ENCODE results near the gene COL2A1. TPM values are rescaled to one million over a fixed set of nuclear protein-coding genes. Genes with fewer than 3 reads are reported as not detected.

The COL2A1 gene
- total RNA-seq, 2 experiments from 2014 or later: not detected

DNA sequence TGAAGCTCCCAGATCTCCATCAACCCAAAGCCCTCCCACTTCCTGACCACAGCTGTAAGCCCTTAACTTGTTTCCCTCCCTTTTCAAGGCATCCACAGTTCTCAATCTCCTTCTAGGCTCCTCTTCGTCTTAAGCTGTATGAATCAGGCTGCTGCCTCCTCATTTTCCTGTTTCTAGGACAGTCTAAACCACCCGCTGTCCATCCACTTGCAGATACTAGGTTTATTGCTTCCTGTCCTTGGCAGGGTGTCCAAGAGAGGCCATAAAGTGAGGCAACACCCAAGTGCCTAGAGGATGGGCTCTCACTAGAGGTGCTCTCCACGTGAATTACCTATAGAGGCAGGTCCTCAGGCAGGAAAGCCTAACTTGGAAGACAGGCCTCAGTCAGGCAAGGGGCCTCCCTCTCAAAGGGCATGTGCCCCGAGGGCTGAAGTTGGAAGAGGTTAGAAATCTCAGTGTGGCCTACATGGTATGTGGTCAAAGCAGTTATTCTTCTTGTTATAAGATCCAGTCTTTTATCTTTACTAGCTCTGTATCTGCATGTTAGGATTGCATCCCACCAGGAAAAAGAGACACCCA lies 49.7 kb downstream of the COL2A1 start:
- H3K36me3 Mint-ChIP-seq: no peaks in the 10 kb centered on the region
- no peak overlapping the region for H3K27ac Mint-ChIP-seq
- no peak for DNase-seq
- H3K4me1 Mint-ChIP-seq (ENCODE audit: low read depth): peaks cover 1% of the 10 kb centered on the region
- peaks cover 3% of the 10 kb centered on the region for H3K9me3 Mint-ChIP-seq
- intact Hi-C loops (cut with micrococcal nuclease): no loop called here
- ChIA-PET CTCF (interaction anchor here (1.9 to 2.4 kb wide), 2 partner anchors 9 to 212 kb away, joined by 8 to 12 read pairs; partner anchors contain the start of gene TMEM106C), POLR2A (no interaction called here)
- H3K4me3 Mint-ChIP-seq: no peak overlapping the region
- no peaks in the 10 kb centered on the region for H3K27me3 Mint-ChIP-seq

DNA sequence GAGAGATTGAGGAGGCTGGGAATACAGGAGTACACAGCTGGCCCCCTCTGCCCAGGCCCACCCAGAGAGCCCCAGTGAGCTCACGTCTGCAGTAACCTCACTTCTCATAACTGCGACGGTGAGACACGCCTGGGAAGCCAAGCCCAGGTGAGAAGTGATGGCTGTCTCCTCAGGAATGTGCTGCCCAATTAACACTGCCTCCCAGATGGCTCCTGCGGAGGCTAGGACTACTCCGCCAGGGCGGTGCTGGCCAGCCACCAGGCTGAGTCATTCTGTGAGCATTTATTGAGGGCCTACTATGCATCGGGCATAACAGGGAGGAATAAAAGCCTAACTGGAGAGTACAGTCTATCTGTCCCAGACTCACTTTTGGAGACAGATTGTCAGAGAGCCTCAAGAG lies 50.2 kb downstream of the COL2A1 start:
- H3K36me3 Mint-ChIP-seq: no peaks in the 10 kb centered on the region
- DNase-seq: no peak
- ChIA-PET CTCF (interaction anchor here (1.9 to 2.4 kb wide), 2 partner anchors 9 to 212 kb away, joined by 8 to 12 read pairs; partner anchors contain the start of gene TMEM106C), POLR2A (interaction anchor here (0.9 kb wide), 1 partner anchor 94 kb away, joined by 4 read pairs; no protein-coding TSS in a partner anchor)
- H3K27me3 Mint-ChIP-seq: no peaks in the 10 kb centered on the region
- no peak overlapping the region for H3K27ac Mint-ChIP-seq
- peaks cover 3% of the 10 kb centered on the region for H3K9me3 Mint-ChIP-seq
- no peak overlapping the region for H3K4me3 Mint-ChIP-seq
- intact Hi-C loops (cut with micrococcal nuclease): no loop called here
- H3K4me1 Mint-ChIP-seq (ENCODE audit: low read depth): peaks cover 5% of the 10 kb centered on the region

DNA sequence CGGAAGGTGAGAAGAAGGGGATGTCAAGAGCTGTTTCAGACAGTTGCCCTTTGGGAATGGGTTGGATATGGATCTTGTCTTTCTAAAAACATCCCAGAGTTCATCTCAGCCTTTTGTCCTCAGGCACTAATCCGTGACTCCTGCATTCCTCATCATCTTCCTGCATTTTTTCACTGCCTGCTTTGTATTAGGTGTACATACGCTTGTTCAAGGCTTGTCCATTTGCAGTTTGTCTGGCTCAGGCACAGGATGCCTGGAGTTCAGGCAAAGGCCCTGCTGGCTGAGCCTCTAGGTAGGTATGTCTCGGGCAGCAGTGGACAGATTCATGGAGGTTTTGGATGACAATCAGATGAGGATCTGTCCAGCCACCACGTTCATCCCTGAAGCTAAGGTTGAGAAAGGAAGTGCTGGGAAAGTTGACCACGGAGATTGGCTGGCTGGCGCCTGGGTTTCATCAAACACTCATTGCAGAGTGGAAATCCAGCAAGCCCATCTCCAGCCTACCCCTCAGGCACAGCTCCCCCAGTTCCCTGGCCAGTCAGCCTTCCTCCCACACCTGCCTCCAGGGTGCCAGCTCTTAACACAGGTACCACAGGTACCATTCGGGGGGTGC lies 53.3 kb downstream of the COL2A1 start:
- ChIA-PET POLR2A (interaction anchor here (0.7 kb wide), 1 partner anchor 60 kb away, joined by 3 read pairs; no protein-coding TSS in a partner anchor), CTCF (interaction anchor here (0.9 to 2.9 kb wide), 5 partner anchors 12 to 667 kb away, joined by 3 to 13 read pairs (median 4); partner anchors contain the start of gene TMEM106C)
- H3K9me3 Mint-ChIP-seq: no peaks in the 10 kb centered on the region
- peaks cover 5% of the 10 kb centered on the region for H3K4me1 Mint-ChIP-seq (ENCODE audit: low read depth)
- intact Hi-C loops (cut with micrococcal nuclease): no loop called here
- no peaks in the 10 kb centered on the region for H3K36me3 Mint-ChIP-seq
- no peak overlapping the region for H3K27ac Mint-ChIP-seq
- no peak for DNase-seq
- H3K4me3 Mint-ChIP-seq: no peak overlapping the region
- no peaks in the 10 kb centered on the region for H3K27me3 Mint-ChIP-seq

DNA sequence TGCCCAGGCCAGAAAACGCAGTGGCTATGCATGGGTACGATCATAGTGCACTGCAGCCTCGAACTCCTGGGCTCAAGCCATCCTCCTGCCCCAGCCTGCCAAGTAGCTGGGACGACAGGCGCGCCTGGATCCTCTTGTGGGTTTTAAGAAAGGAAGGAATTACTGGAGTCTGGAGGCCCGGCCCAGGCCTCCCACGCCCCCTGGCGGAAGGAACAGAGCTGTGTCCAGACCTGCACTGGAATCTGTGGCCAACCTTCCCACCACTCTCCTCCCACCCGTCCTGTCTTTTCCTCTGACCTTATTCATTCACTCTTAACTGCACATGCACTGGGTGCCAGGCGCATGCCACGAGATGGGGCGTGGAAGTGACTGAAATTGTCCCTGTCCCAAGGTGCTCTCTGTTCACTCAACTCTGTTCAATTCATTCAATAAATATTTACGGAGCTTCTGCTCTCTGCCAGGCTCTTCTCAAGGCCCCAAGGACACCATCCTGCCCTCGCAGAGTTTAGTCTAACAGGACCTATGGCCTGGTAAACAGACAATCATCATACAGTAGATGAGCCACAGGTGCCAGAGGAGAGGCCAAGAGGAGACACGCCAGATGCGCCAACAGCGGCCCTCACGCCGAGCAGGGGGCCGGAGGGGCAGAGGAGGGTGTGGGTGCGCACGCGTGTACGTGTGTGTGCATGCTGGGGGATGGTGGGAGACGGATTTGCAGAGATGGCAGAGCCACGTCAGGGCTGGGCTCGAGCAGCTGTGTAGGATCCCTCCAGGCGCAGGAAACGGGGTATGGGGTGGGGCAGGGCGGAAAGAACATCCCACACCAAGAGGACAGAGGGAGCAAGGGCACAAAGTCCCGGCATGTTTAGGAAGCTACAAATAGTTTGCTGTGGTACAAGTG lies 54.6 kb downstream of the COL2A1 start:
- Mint-ChIP-seq H3K36me3 (no peaks in the 10 kb centered on the region), H3K27me3 (peaks cover 3% of the 10 kb centered on the region), H3K4me3 (no peak overlapping the region), H3K27ac (no peak overlapping the region), H3K9me3 (no peaks in the 10 kb centered on the region), H3K4me1 (ENCODE audit: low read depth) (peaks cover 5% of the 10 kb centered on the region)
- intact Hi-C loops (cut with micrococcal nuclease): loop anchor here (1.0 kb wide), 1 partner anchor 44 kb away; no protein-coding TSS in a partner anchor
- DNase-seq: peak; percentile 72
- CTCF ChIA-PET: interaction anchor here (0.6 to 2.9 kb wide), 42 partner anchors 9 to 236 kb away, joined by 3 to 15 read pairs (median 4); partner anchors contain the start of genes TMEM106C and VDR
- POLR2A ChIA-PET: no interaction called here

DNA sequence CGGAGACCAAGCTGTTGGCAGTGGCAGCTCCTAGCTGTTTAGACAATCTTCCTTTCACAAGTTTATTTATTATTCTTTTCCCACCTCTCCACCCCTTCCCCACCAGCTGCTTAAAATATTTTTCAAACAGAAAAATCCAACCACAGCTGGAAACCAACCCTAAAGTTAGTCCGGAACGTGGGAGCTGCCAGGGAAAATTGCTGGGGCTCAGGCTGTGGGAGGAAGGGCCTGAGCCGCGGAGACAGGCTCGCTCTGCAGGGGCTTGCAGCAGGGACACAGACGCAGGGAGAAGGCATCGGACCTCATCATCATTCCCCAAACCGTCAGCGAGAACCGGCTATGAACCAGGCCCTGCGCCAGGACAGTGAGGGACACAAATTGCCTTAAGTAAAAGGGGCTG lies 56.9 kb downstream of the COL2A1 start:
- DNase-seq: no peak
- POLR2A ChIA-PET: interaction anchor here (0.8 kb wide), 1 partner anchor 149 kb away, joined by 3 read pairs; no protein-coding TSS in a partner anchor
- H3K4me1 Mint-ChIP-seq (ENCODE audit: low read depth): peaks cover 5% of the 10 kb centered on the region
- no peak overlapping the region for H3K27ac Mint-ChIP-seq
- H3K4me3 Mint-ChIP-seq: no peak overlapping the region
- CTCF ChIA-PET: interaction anchor here (1.2 to 1.7 kb wide), 3 partner anchors 16 to 107 kb away, joined by 3 to 5 read pairs (median 4); partner anchors contain the start of genes TMEM106C and VDR
- intact Hi-C loops (cut with micrococcal nuclease): no loop called here
- H3K9me3 Mint-ChIP-seq: no peaks in the 10 kb centered on the region
- no peaks in the 10 kb centered on the region for H3K36me3 Mint-ChIP-seq
- peaks cover 13% of the 10 kb centered on the region for H3K27me3 Mint-ChIP-seq

DNA sequence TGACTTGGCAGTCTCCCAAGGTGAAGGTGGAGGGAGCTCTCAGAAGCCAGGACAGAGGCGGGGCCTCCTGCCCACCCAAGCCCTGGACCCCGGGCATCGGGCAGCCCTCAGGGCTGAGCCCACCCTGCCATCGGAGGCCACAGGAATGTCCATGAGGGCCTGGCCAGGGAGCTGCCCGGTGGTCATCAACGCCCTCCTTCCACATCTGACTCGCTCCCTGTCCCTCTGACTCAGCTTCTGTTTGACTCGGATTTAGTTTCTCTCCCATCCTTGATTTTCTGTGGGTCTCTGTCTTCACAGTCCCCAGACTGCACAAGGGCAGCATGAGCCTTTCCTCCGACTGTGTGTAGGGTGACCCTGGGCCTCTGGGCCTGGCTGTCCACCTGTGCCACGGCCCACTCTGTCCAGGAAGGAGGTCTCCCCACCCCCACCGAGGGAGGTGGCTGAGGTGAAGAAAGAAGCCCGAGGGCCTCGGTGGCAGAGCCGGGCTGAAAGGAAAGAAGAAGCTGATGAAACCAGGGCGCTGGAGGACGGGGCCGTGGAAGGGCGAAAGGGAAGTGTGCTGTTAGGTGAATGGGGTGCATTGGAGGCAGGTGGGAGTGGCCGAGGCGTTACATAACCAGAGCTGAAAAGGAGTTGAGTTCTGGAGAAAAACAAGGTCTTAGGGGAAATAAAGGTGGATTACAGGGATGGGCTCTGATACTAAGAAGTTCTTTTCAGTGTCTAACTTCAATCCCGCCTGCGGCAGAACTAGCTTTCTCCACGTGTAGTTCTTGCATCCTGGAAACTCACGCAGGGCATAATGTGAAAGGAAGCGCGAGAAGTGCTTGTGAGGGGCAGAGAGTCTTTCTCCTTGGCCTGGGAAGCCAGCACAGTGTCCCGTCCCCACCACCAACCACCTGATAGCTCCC lies 57.6 kb downstream of the COL2A1 start:
- Mint-ChIP-seq H3K4me3 (no peak overlapping the region), H3K9me3 (no peaks in the 10 kb centered on the region), H3K36me3 (no peaks in the 10 kb centered on the region), H3K27ac (no peak overlapping the region), H3K27me3 (peaks cover 18% of the 10 kb centered on the region), H3K4me1 (ENCODE audit: low read depth) (peaks cover 5% of the 10 kb centered on the region)
- ChIA-PET POLR2A (interaction anchor here (0.6 to 0.8 kb wide), 2 partner anchors 142 to 148 kb away, joined by 3 read pairs; no protein-coding TSS in a partner anchor), CTCF (interaction anchor here (1.2 to 1.7 kb wide), 3 partner anchors 17 to 107 kb away, joined by 3 to 5 read pairs (median 4); partner anchors contain the start of genes TMEM106C and VDR)
- no peak for DNase-seq
- intact Hi-C loops (cut with micrococcal nuclease): no loop called here

DNA sequence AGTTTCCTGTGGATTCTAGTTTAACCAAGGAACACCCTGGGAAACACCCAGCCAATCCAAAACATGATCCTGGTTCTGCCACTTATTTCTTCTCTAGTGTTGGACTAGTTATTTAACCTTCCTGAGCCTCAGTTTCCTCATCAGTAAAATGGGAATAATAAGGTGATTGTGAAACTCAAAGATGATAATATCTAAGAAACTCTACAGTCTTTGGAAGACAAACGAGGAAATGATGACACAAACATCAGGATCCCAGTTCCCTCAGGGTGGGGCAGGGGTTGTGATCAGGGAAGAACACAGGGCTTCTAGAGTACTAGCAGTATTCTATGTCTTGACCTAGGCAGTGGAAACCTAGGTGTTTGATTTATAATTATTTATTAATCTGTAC lies 58.9 kb downstream of the COL2A1 start:
- CTCF ChIA-PET: no interaction called here
- Mint-ChIP-seq H3K4me3 (no peak overlapping the region), H3K9me3 (no peaks in the 10 kb centered on the region), H3K27ac (no peak overlapping the region), H3K36me3 (no peaks in the 10 kb centered on the region), H3K27me3 (peaks cover 28% of the 10 kb centered on the region), H3K4me1 (ENCODE audit: low read depth) (peaks cover 5% of the 10 kb centered on the region)
- DNase-seq: no peak
- intact Hi-C loops (cut with micrococcal nuclease): no loop called here
- POLR2A ChIA-PET: no interaction called here

DNA sequence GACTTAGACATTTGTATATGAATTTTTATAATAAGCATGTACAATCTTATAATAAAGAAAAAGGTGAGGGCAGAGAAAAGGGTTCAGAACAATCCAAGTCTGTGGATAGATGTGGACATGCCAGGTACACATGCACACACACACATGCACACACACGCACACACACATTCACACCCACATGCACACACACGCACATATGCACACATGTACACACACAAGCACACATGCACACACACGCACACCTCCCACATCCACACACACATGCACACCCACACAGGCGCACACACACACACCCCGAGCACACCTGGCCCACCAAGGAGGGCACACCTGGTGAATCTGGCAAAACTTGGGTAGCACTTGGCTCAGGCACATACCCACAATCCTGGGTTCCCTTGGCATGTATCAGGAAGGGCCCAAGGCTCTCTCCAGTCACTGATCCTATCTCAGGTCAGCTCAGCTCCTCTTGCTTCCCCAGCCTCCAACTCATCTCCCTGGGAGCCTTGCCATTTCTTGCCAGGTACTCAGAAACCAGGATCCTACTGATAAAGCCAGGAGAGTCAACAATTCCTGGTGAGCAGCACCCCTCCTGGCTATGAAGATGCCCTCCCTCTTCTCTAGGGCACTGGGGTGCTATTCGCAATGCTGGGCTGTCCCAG lies 59.5 kb downstream of the COL2A1 start:
- Mint-ChIP-seq H3K27me3 (peaks cover 30% of the 10 kb centered on the region), H3K4me3 (no peak overlapping the region), H3K36me3 (no peaks in the 10 kb centered on the region), H3K9me3 (no peaks in the 10 kb centered on the region), H3K27ac (no peak overlapping the region), H3K4me1 (ENCODE audit: low read depth) (peaks cover 5% of the 10 kb centered on the region)
- ChIA-PET POLR2A (no interaction called here), CTCF (interaction anchor here (1.6 kb wide), 1 partner anchor 18 kb away, joined by 6 read pairs; the partner anchor contains the start of gene TMEM106C)
- DNase-seq: no peak
- intact Hi-C loops (cut with micrococcal nuclease): no loop called here

DNA sequence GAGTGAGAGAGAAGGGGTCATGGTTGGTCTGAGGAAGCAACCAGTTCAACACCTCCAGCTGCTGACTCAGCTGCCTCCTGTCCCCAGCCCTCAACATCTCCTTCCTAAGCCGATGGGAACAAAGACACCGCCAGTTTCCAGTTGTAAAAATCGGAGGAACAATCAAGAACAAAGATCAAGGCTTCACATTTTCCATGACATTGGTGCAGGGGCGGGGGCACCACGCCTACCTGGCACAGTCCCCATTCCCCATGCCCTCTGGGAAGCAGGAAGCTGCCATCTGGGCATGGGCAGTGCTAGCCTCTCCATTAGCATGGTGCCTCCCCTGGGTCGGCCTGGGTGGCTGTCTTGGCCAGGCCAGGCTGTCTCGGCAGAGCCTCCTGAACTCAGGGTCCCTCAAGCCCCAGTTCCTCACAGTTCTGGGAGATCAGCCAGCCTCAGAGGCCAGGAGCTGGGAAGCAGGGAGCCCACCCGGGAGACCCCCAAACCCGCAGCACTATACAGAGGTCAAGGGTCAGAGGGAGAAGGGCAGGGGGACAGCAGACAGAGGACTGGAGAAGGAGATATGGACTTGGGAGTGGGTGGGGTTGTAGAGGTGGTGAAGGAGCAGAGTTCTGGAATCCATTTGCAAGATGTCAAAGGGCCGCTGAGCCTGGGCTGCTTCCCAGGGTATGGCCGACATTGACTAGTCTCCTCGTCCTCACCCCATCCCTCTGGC lies 60.5 kb downstream of the COL2A1 start:
- Mint-ChIP-seq H3K4me1 (ENCODE audit: low read depth) (no peaks in the 10 kb centered on the region), H3K36me3 (no peaks in the 10 kb centered on the region), H3K27me3 (peaks cover 30% of the 10 kb centered on the region), H3K9me3 (no peaks in the 10 kb centered on the region), H3K4me3 (no peak overlapping the region), H3K27ac (no peak overlapping the region)
- ChIA-PET POLR2A (no interaction called here), CTCF (interaction anchor here (1.6 kb wide), 1 partner anchor 19 kb away, joined by 6 read pairs; the partner anchor contains the start of gene TMEM106C)
- intact Hi-C loops (cut with micrococcal nuclease): no loop called here
- DNase-seq: no peak

DNA sequence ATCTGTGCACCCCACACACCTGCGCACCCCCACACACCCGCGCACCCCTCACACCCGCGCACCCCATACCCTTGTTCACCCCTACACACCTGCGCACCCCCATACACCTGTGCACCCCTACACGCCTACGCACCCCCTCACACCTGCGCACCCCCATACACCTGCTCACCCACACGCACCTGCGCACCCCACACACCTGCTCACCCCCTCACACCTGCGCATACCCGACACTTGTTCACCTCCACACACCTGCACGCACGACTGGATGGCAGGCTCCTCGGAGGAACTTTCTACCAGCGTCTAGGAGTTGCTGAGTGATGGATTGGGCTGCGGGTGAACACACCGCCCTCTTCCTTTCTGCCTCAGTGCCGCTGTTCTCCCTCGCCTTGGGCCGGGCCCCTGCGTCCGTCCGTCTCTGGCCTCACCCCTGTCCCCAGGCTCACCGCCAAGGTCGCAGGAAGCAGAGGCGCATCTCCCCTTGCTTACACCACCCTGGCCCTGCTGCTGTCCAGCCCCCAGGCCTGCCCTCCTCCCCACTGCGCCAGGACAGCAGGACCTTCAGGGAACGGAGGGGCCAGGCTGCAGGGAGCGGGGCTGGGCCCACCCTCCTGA lies 61.6 kb downstream of the COL2A1 start:
- H3K27me3 Mint-ChIP-seq: peaks cover 30% of the 10 kb centered on the region
- H3K4me1 Mint-ChIP-seq (ENCODE audit: low read depth): no peaks in the 10 kb centered on the region
- H3K9me3 Mint-ChIP-seq: no peaks in the 10 kb centered on the region
- H3K4me3 Mint-ChIP-seq: no peak overlapping the region
- POLR2A ChIA-PET: no interaction called here
- no peaks in the 10 kb centered on the region for H3K36me3 Mint-ChIP-seq
- intact Hi-C loops (cut with micrococcal nuclease): no loop called here
- H3K27ac Mint-ChIP-seq: no peak overlapping the region
- CTCF ChIA-PET: interaction anchor here (0.7 to 1.6 kb wide), 3 partner anchors 20 to 228 kb away, joined by 3 to 6 read pairs (median 5); partner anchors contain the start of gene TMEM106C
- DNase-seq: no peak

All from activated CD4-positive, alpha-beta memory T cell treated with anti-CD3 and anti-CD28 coated beads for 36 hours (primary cell).